CD4-positive, alpha-beta T cell treated with Interleukin-1 beta for 1 hour (primary cell): ENCODE data around the gene ACTL6A.

Source experiments
- DNase-seq, 2 donors: peaks; one replicate each; pipeline ENCODE4 v3.0.0-alpha.2; 2020 to 2022

ACTL6A gene

GRCh38 chr3:179591313-179591712 is 28.6 kb downstream of the ACTL6A start:
- no peak for DNase-seq

GRCh38 chr3:179599531-179599930 is 36.8 kb downstream of the ACTL6A start:
- no peak for DNase-seq

GRCh38 chr3:179603321-179603720 is 40.6 kb downstream of the ACTL6A start:
- DNase-seq: no peak

GRCh38 chr3:179603831-179604230 is 41.1 kb downstream of the ACTL6A start:
- DNase-seq: no peak

GRCh38 chr3:179604321-179605078 is 41.8 kb downstream of the ACTL6A start, which contains the start of the genes MRPL47 and NDUFB5:
Gene MRPL47 (minus strand): TSS chr3:179604638. CDS start chr3:179604624, 14 bp downstream.
Gene NDUFB5 (plus strand): TSS chr3:179604794. CDS start chr3:179604816, 22 bp downstream.
- DNase-seq: peak; percentile 94

- no peak for DNase-seq
Measured at GRCh38 chr3:179606534-179607085, 43.9 kb downstream of the ACTL6A start.

- DNase-seq: peak in 1 of 2 donors; percentile 38
Measured at GRCh38 chr3:179608931-179609720, 46.4 kb downstream of the ACTL6A start.

- no peak for DNase-seq
Measured at GRCh38 chr3:179610066-179610465, 47.3 kb downstream of the ACTL6A start.

- DNase-seq: no peak
Measured at GRCh38 chr3:179613807-179614206, 51.1 kb downstream of the ACTL6A start.

GRCh38 chr3:179615458-179616173 is 52.9 kb downstream of the ACTL6A start:
- no peak for DNase-seq

- no peak for DNase-seq
Measured at GRCh38 chr3:179622023-179622422, 59.3 kb downstream of the ACTL6A start.

- DNase-seq: no peak
Measured at GRCh38 chr3:179624451-179624850, 61.7 kb downstream of the ACTL6A start.

- DNase-seq: no peak
Measured at GRCh38 chr3:179630753-179631451, 68.2 kb downstream of the ACTL6A start.
